Measurements from ENCODE around the gene SQSTM1.
A peak's percentile ranks its signal among the peaks of the same experiment; 100 is the strongest.

Gene SQSTM1

GRCh38 chr5:179806250-179807048 lies 14.3 kb upstream of the SQSTM1 start, which contains the start of gene MGAT4B:
TSS of gene MGAT4B (minus strand) at chr5:179806866. CDS start at chr5:179806583, 283 bp downstream.
- peak; percentile 26 to 35 for DNase-seq

GRCh38 chr5:179812135-179812825 lies 8.4 kb upstream of the SQSTM1 start:
- DNase-seq, result no peak

- DNase-seq, result no peak
Measured at GRCh38 chr5:179812997-179813607, 7.6 kb upstream of the SQSTM1 start.

- no peak for DNase-seq
Measured at GRCh38 chr5:179814090-179814489, 6.6 kb upstream of the SQSTM1 start.

GRCh38 chr5:179815491-179816249 lies 5.0 kb upstream of the SQSTM1 start:
- DNase-seq, result no peak

- DNase-seq, result no peak
Measured at GRCh38 chr5:179816401-179816795, 4.3 kb upstream of the SQSTM1 start.

GRCh38 chr5:179816796-179817469 lies 3.8 kb upstream of the SQSTM1 start:
- DNase-seq, result no peak

- DNase-seq, result no peak
Measured at GRCh38 chr5:179817470-179817840, 3.2 kb upstream of the SQSTM1 start.

- no peak for DNase-seq
Measured at GRCh38 chr5:179817890-179818745, 2.6 kb upstream of the SQSTM1 start.

GRCh38 chr5:179818746-179819295 lies 1.9 kb upstream of the SQSTM1 start:
- peak; percentile 51 to 59 for DNase-seq

GRCh38 chr5:179819296-179820126 lies 1.2 kb upstream of the SQSTM1 start:
- DNase-seq, result no peak

- no peak for DNase-seq
Measured at GRCh38 chr5:179820127-179820482, 600 bp upstream of the SQSTM1 start.

- peak; percentile 25 to 30 for DNase-seq
Measured at GRCh38 chr5:179821298-179822058, 773 bp downstream of the SQSTM1 start.

- no peak for DNase-seq
Measured at GRCh38 chr5:179822059-179822432, 1.3 kb downstream of the SQSTM1 start.

- no peak for DNase-seq
Measured at GRCh38 chr5:179822444-179822990, 1.8 kb downstream of the SQSTM1 start.

GRCh38 chr5:179823937-179824744 lies 3.4 kb downstream of the SQSTM1 start:
- DNase-seq, result no peak

GRCh38 chr5:179824745-179825112 lies 4.0 kb downstream of the SQSTM1 start:
- no peak for DNase-seq

GRCh38 chr5:179825655-179826182 lies 5.0 kb downstream of the SQSTM1 start:
- DNase-seq, result no peak

All from NCI-H1930 (cell line).